SU-DHL-6 (cell line): ENCODE results near the gene HAGH.
"Not testable (repeated sequence)": the region's sequence is repeated elsewhere in the genome, so short reads cannot be mapped to it uniquely, and the experiment has no call there.

Experiments
- CTCF ChIP-seq: fragments of 200-600 bp; sonication (generic); IDR thresholded peaks from one replicate; pipeline ENCODE4 v1.5.1; 2017; ENCODE audit warnings: antibody characterized with exemption, mild to moderate bottlenecking, low read length, moderate library complexity; ENCODE audit not compliant: insufficient read depth, poor library complexity, severe bottlenecking
- EZH2phosphoT487 ChIP-seq: fragments of 200-600 bp; sonication (generic), shearing (Covaris generic); conservative IDR thresholded peaks from 2 replicates; pipeline ENCODE4 v1.6.1; 2018; ENCODE audit warnings: mild to moderate bottlenecking, antibody characterized with exemption, low read length, moderate library complexity, mixed read lengths

DNA sequence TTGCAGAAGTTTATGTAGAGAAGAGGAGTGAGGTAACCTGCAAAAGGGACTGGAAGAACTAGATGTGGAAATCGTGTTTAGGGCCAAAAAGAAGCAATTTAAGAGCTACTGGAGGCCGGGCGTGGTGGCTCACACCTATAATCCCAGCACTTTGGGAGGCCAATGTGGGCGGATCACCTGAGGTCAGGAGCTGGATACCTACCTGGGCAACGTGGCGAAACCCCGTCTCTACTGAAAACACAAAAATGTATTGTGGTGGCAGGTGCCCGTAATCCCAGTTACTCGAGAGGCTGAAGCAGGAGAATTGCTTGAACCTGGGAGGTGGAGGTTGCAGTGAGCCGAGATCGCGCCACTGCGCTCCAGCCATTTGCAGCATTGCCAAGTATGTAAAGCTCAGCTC is 49.4 kb upstream of the HAGH start:
- not testable (repeated sequence) for TF ChIP-seq CTCF, EZH2phosphoT487
